Kidney capillary endothelial cell (primary cell): Measurements from ENCODE around the gene PPP4R1.

ENCODE experiments used
- DNase-seq: peaks from one replicate; pipeline ENCODE4 v3.0.0-alpha.2; 2018; ENCODE audit warnings: low spot score

Gene PPP4R1

DNA sequence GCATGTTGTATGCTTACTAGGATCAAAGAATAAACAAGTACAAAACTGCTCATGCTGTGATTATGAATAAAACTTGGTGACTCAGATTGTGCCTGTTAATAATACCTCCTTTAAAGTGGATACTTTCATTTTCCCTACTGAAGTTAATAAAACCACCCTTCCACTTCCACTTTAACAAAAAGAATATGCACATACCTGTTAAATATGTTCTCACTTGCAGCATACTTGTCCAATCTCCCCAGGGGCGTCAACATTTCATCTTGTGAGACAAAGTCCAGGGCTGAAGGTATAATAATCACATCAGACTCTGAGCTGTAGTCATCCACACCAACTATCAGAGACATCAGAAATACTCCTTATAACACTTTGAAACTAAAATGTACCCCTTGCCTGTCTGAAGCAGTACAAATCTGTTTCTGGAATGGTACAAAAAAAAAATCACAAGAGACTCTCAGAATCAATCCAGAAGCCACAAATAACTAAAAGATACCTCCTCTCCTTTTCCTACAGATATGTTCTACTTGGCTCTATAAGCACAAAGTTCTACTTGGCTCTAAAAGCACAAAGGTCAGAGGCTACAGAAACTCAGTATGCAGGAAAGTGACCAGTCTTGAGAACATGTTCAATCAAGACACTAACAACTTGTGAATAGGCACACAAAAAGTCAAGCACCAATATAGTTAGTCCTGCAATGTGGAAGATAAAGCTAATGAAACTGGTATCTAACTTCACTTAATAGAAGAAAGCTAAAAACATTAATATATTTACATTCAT lies 19.3 kb downstream of the PPP4R1 start:
- no peak for DNase-seq

DNA sequence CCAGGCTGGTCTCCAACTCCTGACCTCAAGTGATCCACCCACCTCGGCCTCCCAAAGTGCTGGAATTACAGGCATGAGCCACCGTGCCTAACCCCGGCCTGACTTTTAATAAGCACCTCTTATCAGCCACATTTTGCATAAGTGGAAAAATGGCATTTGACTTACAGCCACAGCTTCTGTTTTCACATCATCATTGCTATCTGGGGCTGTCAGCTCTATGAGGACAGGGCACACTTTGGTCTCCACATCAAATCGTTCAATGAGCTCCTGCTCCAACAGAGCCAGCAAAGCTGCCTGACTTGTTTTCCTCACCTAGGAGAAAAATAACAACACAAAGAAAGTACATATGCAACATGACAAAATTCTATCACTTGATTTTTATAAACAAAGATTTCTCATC lies 26.4 kb downstream of the PPP4R1 start:
- no peak for DNase-seq

DNA sequence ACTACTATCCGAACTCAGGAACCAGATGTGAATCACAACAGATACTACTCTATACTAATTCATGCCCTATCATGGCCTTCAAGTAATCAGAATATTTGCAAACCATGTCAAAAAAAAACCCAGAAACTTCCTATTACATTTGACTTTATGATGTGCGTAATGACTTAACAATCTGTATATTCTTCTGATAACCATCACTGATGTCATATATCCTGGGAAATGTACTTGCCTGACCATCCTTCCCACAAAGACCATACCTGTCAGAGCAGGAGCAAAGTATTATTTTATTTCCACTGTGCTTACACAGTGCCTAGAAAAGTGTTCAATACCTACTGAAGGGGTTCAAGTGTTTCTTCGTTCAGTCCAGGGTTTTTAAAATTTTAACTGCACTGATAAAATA lies 27.5 kb downstream of the PPP4R1 start:
- DNase-seq = no peak

DNA sequence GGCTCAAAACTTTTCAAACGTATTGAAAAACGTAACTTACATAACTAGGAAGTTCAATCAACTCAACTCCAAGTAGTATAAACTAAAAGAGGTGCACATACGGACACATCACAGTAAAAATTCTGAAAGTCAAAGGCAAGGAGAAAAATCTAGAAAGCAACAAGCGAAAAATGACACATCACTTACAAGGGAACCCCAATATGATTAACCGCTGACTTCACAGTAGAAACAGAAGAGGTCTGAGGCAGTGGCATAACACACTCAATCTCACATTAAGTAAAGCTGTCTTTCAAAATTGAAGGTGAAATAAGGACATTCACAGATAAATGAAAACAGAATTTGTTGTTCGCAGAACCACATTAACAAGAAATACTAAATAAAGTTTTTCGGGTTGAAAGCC lies 32.7 kb downstream of the PPP4R1 start:
- no peak for DNase-seq

DNA sequence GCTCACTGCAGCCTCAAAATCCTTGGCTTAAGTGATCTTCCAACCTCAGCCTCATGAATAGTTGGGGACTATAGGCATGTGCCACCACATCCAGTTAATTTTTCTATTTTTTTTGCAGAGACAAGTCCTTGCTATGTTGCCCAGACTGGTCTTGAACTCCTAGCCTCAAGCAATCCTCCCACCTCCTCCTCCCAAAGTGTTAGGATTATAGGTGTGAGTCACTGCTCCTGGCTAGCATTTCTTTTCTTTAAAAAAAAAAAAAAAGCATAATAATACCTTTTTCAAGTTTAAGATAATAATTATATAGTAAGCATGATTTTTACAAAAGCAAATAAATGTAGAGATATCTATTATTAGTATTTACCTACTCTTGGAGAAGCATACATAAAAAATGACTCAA lies 36.1 kb downstream of the PPP4R1 start:
- no peak for DNase-seq

- no peak for DNase-seq
Observed at GRCh38 chr18:9577361-9577760, 37.0 kb downstream of the PPP4R1 start.

DNA sequence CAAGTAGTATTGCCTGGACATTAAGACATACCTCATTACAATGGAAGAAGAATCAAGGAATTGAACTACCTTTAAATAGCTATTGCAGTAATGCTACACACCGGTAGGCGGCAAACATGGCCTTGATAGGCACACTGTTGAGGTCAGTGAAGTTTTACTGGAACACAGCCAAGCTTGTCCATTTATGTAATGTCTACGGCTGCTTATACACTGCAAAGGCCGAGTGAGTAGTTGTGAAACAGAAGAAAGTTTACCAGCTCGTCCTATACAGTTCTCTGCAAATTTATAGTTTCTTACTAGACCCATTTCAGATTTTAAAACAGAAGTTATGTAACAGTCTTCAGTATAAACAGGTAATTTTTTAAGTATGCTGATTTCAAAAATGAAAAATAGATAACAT lies 38.8 kb downstream of the PPP4R1 start:
- DNase-seq = peak; percentile 92

DNA sequence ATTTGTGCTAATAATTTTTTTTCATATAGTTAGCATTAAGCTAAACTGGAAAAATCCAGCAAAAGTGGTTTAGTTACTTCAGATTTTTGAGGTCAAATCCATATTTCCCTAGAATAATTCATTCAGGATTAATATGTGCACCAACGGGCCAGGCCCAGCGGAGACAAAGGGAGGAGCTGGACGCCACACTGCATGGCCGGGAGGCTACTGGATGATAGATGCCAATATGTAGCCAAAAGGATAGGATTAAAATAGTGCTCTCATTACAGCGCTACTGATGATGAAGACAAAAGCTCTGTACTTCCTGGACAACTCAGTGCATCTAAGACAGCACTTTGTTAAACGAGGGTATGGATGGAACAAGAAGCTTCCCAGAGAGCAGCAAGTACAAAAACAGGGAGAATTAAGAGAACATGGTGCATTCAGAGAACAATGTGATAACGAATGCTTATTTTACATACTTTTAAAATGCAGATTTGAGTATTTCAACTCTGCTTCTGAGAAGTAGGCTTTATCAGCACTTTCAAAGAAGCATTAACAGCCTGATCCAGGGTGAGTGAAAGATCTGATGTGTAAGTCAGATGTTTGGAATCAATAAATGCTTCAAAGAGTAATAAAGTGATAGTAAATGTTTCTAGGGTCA lies 39.8 kb downstream of the PPP4R1 start:
- DNase-seq = no peak

GRCh38 chr18:9571546-9571945 lies 42.8 kb downstream of the PPP4R1 start:
- DNase-seq = peak; percentile 70

DNA sequence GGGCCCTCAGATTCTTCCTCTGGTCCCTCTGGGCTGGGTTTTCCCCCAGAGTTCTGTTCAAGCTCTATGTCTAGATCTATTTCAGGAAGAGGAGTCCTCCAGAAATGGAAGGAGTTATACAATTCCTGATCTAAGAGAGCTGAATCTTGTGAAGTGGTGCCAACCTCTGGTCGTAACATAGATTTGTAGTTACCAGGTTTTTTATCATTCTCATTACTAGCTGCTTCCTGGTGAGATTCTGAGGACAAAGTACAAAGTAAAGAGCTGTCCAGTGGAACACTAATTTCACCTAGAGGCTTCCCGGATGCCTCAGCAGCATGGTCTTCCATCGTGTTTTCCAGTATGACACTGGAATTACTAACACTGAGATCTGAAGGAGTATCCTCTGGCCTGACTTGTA lies 44.1 kb downstream of the PPP4R1 start:
- no peak for DNase-seq

GRCh38 chr18:9569178-9569577 lies 45.2 kb downstream of the PPP4R1 start:
- DNase-seq = no peak

DNA sequence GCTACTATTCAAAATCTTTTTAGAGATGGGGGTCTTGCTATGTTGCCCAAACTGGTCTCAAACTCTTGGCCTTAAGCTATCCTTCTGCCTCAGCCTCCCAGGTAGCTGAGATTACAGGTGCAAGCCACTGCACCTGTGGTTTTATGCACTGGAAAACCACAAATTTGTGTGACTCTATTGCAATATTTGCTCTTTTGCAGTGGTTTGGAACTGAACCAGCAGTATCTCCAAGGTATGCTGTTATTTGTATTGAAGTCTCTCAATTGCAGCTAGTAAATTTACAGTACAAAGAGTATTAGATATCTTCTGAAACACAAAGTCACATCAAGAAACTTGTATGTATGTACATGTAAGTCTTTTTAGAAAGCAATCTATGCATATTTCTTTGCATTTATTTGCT lies 46.2 kb downstream of the PPP4R1 start:
- no peak for DNase-seq

- DNase-seq = no peak
Observed at GRCh38 chr18:9565407-9565806, 49.0 kb downstream of the PPP4R1 start.

- no peak for DNase-seq
Observed at GRCh38 chr18:9563331-9563730, 51.0 kb downstream of the PPP4R1 start.

- no peak for DNase-seq
Observed at GRCh38 chr18:9562584-9562983, 51.8 kb downstream of the PPP4R1 start.

GRCh38 chr18:9561759-9562158 lies 52.6 kb downstream of the PPP4R1 start:
- no peak for DNase-seq

DNA sequence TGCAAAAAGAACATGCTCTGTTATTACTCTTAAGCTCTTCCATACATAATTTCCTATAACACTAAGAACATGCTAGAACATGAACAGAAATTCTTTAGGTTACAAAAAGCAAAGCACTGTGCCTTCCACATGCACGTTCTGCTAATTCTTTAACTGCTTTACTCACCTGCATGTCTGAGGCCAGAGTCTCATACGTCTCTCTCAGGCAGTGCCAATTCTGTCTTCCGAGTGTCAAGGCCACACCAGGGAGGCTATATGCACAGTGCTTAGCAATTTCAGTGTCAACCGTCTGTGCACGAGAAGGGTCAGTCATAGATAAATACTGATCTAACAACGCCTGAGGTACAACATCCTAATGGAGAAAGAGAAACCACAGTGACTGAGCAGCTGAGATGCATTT lies 55.1 kb downstream of the PPP4R1 start:
- DNase-seq = no peak

DNA sequence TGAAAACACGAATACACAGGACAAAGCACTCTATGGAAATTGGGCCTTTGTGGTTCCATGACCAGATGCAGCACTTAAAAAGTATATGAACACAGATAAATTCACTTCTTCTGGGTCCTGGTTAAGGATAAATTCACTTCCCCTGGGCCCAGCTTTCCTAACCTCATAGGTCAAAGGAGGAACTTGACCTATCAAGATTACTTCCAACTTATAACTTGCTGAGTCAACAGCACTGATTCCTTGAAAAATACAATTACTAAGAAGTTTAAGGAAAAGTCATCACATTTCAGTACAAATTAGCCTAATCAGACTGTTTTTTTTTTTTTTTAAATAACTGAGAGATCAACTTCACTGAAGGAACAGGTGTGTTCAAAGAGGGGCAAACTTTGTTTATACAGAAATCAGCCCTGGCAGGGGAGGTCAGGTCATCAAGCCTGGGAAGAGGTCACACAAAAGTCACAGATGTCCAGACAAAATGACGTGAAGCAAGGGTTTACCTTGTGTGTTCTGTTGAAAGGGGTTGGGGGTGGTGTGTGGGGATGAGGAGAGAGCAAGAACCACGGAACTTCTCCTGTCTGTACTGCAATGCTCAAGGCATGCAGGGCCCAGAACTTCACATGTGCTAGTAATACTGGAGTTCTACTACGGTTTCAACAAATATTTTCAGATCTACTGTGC lies 55.8 kb downstream of the PPP4R1 start:
- no peak for DNase-seq

DNA sequence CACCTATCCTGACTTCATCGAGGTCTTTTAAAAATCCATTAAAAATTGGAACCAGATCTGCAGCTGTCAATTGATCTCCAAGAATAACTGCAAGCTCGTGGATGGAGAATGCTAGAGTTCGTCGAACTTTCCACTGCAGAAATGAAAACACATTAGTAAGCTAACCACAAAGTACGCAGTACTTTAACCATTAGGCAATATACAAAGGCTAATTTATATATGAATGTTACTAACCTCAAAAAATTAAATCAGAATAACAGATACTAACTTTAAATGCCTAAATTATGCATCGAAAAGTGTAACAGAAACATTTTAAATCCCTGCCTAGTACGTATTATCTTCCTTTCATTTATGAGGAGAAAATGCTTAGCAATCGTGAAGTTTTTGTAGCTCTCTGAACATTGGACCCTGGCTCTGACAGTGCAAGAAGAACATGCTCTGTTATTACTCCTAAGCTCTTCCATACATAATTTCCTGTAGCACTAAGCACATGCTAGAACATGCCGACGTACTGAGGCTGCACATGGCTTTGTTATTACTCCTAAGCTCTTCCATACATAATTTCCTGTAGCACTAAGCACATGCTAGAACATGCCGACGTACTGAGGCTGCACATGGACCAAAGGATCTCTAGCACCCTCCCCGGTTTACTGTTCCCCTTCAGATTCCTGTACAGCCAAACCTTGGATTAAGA lies 57.0 kb downstream of the PPP4R1 start:
- DNase-seq = no peak

- DNase-seq = no peak
Observed at GRCh38 chr18:9552616-9553015, 61.7 kb downstream of the PPP4R1 start.

DNA sequence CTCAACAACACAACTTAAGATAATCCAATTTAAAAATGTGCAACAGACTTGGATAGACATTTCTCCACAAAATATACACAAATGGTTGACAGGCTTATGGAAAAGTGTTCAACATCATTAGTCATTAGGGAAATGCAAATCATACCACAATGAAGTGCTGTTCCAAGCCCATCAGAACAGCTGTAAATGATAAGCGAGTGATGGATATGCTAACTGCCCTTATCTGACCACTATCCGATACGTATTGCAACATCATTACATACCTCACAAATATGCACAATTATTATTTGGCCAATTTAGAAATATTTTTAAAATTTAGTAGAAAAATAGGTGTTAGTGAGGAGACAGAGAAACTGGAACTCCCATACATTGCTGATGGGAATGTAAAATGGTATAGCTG lies 62.2 kb downstream of the PPP4R1 start:
- no peak for DNase-seq

DNA sequence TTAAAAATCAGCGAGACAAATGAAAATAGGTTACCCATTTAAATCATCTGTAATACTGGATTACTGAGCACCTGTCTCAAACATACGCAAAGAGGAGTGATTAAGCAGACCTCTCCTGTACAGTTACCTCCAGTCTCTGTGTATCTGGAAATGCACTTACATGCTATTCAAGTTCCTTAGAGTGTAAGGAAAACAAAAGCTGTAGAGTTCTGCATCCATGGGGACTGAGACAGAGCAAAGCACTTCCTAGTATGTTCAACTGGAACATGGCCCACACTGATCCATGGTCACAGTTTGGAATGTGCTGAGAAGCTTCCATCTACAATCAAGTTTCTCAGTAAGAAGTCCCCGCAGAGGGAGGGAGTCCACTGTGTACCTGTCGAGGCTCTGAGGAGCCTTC lies 63.9 kb downstream of the PPP4R1 start:
- DNase-seq = no peak

GRCh38 chr18:9549405-9549804 lies 65.0 kb downstream of the PPP4R1 start:
- DNase-seq = no peak
